ENCODE results near the gene ATP6V0B. TPM values are rescaled to one million over a fixed set of nuclear protein-coding genes. Genes with fewer than 3 reads are reported as not detected.
A peak's percentile ranks its signal among the peaks of the same experiment; 100 is the strongest.

Gene ATP6V0B
- total and polyA plus RNA-seq, 2 of the 13 experiments (the other 11 are each of a cell fraction or from before 2014, with no cell fraction given): 157 to 161 TPM

GRCh38 chr1:43979528-43980254, 4.9 kb downstream of the ATP6V0B start (continued):
- no peak for TF ChIP-seq ZBTB44 (CRISPR knock-in tag; IDR thresholded peaks at IDR 0.05)
- TF ChIP-seq RARA (CRISPR knock-in tag; IDR thresholded peaks at IDR 0.05): peak; percentile 49; the same call in 1 of the 2 replicates
- peak; percentile 47; the same call in 1 of the 2 replicates for TF ChIP-seq ZBTB10 (CRISPR knock-in tag; IDR thresholded peaks at IDR 0.05; ENCODE audit: borderline replicate concordance)
- no peak for TF ChIP-seq RERE (CRISPR knock-in tag; IDR thresholded peaks at IDR 0.05; ENCODE audit: low read depth)
- no peak for TF ChIP-seq FOXO1 (CRISPR knock-in tag; IDR thresholded peaks at IDR 0.05)
- TF ChIP-seq HMG20A (CRISPR knock-in tag; IDR thresholded peaks at IDR 0.05; ENCODE audit: borderline replicate concordance): no peak
- no peak for TF ChIP-seq ZZZ3 (CRISPR knock-in tag; IDR thresholded peaks at IDR 0.05; ENCODE audit: borderline replicate concordance)
- TF ChIP-seq MYNN (CRISPR knock-in tag; IDR thresholded peaks at IDR 0.05; ENCODE audit: low read depth): no peak
- no peak for TF ChIP-seq ZMAT5 (CRISPR knock-in tag; IDR thresholded peaks at IDR 0.05; ENCODE audit: borderline replicate concordance, low read depth)
- TF ChIP-seq POLR2AphosphoS2 (IDR thresholded peaks at IDR 0.05; ENCODE audit: low read depth, low read length): no peak
- TF ChIP-seq ZNF766 (CRISPR knock-in tag; IDR thresholded peaks at IDR 0.05; ENCODE audit: borderline replicate concordance): no peak
- TF ChIP-seq CAMTA2 (CRISPR knock-in tag; IDR thresholded peaks at IDR 0.05; ENCODE audit: borderline replicate concordance): no peak
- peak; percentile 62; the same call in 1 of the 2 replicates for TF ChIP-seq SPEN (CRISPR knock-in tag; IDR thresholded peaks at IDR 0.05; ENCODE audit: low read depth)
- TF ChIP-seq DNMT3B (CRISPR knock-in tag; conservative IDR thresholded peaks at IDR 0.05): no peak
- no peak for TF ChIP-seq DRAP1 (CRISPR knock-in tag; IDR thresholded peaks at IDR 0.05)
- no peak for TF ChIP-seq MAZ (IDR thresholded peaks at IDR 0.05; ENCODE audit: borderline replicate concordance, low read depth, low read length)
- TF ChIP-seq MAZ (CRISPR knock-in tag; IDR thresholded peaks at IDR 0.05; ENCODE audit: low read depth): peak; percentile 57; the same call in 1 of the 2 replicates

All from HepG2 (cell line).